GM19239 (cell line): ENCODE results near the gene TMCO1.
"Not testable (repeated sequence)": the region's sequence is repeated elsewhere in the genome, so short reads cannot be mapped to it uniquely, and the experiment has no call there.

Source experiments
- DNase-seq: peaks from one replicate; pipeline ENCODE4 v3.0.0; 2011; ENCODE audit warnings: low spot score; ENCODE audit not compliant: insufficient read length
- FAIRE-seq: peaks from 2 replicates; lab custom pipeline; 2011; peaks lifted over from hg19 to GRCh38; lab: Jason Lieb, UNC

Gene TMCO1

GRCh38 chr1:165768513-165769394 lies at the start of gene TMCO1:
TSS of gene TMCO1 (minus strand) at chr1:165768868. CDS start at chr1:165768751, 117 bp downstream.
- FAIRE-seq, result peak; percentile 100
- DNase-seq, result peak; percentile 86

GRCh38 chr1:165816826-165817497 lies 48.3 kb upstream of the TMCO1 start:
- no peak for FAIRE-seq

GRCh38 chr1:165816157-165816556 lies 47.5 kb upstream of the TMCO1 start:
- no peak for DNase-seq
- no peak for FAIRE-seq

More at GRCh38 chr1:165816826-165817497, 48.3 kb upstream of the TMCO1 start:
- no peak for DNase-seq

GRCh38 chr1:165815725-165816124 lies 47.1 kb upstream of the TMCO1 start:
- DNase-seq (no peak), FAIRE-seq (no peak)

GRCh38 chr1:165807613-165808012 lies 38.9 kb upstream of the TMCO1 start:
- no peak for FAIRE-seq
- no peak for DNase-seq

- FAIRE-seq, DNase-seq: not testable (repeated sequence)
Measured at GRCh38 chr1:165804513-165804912, 35.8 kb upstream of the TMCO1 start.

GRCh38 chr1:165799387-165799786 lies 30.7 kb upstream of the TMCO1 start:
- FAIRE-seq (no peak), DNase-seq (no peak)

GRCh38 chr1:165795894-165796293 lies 27.2 kb upstream of the TMCO1 start:
- FAIRE-seq (no peak), DNase-seq (no peak)

- DNase-seq (no peak), FAIRE-seq (no peak)
Measured at GRCh38 chr1:165793951-165794350, 25.3 kb upstream of the TMCO1 start.

GRCh38 chr1:165787741-165788140 lies 19.1 kb upstream of the TMCO1 start:
- DNase-seq, result no peak
- no peak for FAIRE-seq

- not testable (repeated sequence) for DNase-seq, FAIRE-seq
Measured at GRCh38 chr1:165783519-165783918, 14.9 kb upstream of the TMCO1 start.

- not testable (repeated sequence) for DNase-seq, FAIRE-seq
Measured at GRCh38 chr1:165778197-165778596, 9.5 kb upstream of the TMCO1 start.

- DNase-seq (no peak), FAIRE-seq (no peak)
Measured at GRCh38 chr1:165773324-165773965, 4.8 kb upstream of the TMCO1 start.

- no peak for DNase-seq
- no peak for FAIRE-seq
Measured at GRCh38 chr1:165772739-165773138, 4.1 kb upstream of the TMCO1 start.

- no peak for FAIRE-seq
- no peak for DNase-seq
Measured at GRCh38 chr1:165764277-165764676, 4.4 kb downstream of the TMCO1 start.

- DNase-seq (no peak), FAIRE-seq (no peak)
Measured at GRCh38 chr1:165763442-165763841, 5.2 kb downstream of the TMCO1 start.

- DNase-seq (no peak), FAIRE-seq (no peak)
Measured at GRCh38 chr1:165762725-165763124, 5.9 kb downstream of the TMCO1 start.

- FAIRE-seq (no peak), DNase-seq (no peak)
Measured at GRCh38 chr1:165759095-165759494, 9.6 kb downstream of the TMCO1 start.

- DNase-seq, result no peak
- no peak for FAIRE-seq
Measured at GRCh38 chr1:165755393-165756010, 13.2 kb downstream of the TMCO1 start.

- peak; percentile 68 for FAIRE-seq
- no peak for DNase-seq
Measured at GRCh38 chr1:165753934-165754333, 14.7 kb downstream of the TMCO1 start.
